K562 (cell line): ENCODE results near the gene PDE11A. TPM values are rescaled to one million over a fixed set of nuclear protein-coding genes. Genes with fewer than 3 reads are reported as not detected.

Experiments used
- EP300 ChIP-seq: IDR thresholded peaks from 2 replicates; pipeline ENCODE4 v1.6.1; 2012; ENCODE audit warnings: low read length, improper control_type of control experiment
- KLF16 ChIP-seq: IDR thresholded peaks from 2 replicates; pipeline ENCODE4 v1.6.1; 2016; ENCODE audit warnings: antibody characterized with exemption
- NFRKB ChIP-seq: fragments of 450-650 bp; IDR thresholded peaks from 2 replicates; pipeline ENCODE4 v1.6.1; 2016; ENCODE audit warnings: low read depth
- SLC30A9 ChIP-seq: fragments of 250-450 bp; sonication (Bioruptor Pico); IDR thresholded peaks from 2 replicates; pipeline ENCODE4 v1.8.0; 2022; ENCODE audit warnings: mild to moderate bottlenecking, moderate library complexity
- SMC3 ChIP-seq: conservative IDR thresholded peaks from 2 replicates; pipeline ENCODE4 v1.6.1; 2011; ENCODE audit warnings: low read depth, low read length, improper control_type of control experiment; ENCODE audit not compliant: insufficient read depth
- ZFP30 ChIP-seq: fragments of 250-450 bp; sonication (Bioruptor Pico); IDR thresholded peaks from 2 replicates; pipeline ENCODE4 v1.8.0; 2022; ENCODE audit warnings: moderate library complexity, mild to moderate bottlenecking, inconsistent platforms, borderline replicate concordance
- ZNF431 ChIP-seq: sonication (generic); formaldehyde crosslinking; IDR thresholded peaks from 2 replicates; pipeline ENCODE4 v1.8.0; 2022; ENCODE audit warnings: mild to moderate bottlenecking, missing genetic modification reagents
- ZNF57 ChIP-seq: fragments of 450-650 bp; formaldehyde crosslinking; IDR thresholded peaks from 2 replicates; pipeline ENCODE4 v1.4.0; 2020; ENCODE audit warnings: mild to moderate bottlenecking, moderate library complexity
- polyA plus RNA-seq, 8 experiments: library from polyadenylated mRNA; depleted of rRNA in 4 of 8; stranded (reverse) in 5 of 8; unstranded in 3 of 8; fragments of >200 nt; fragmentation: Nextera tagmentation in 2 of 8; fragmentation: Illumina TruSeq in 1 of 8; extraction: Ambion mirVana in 2 of 8; extraction: Trizol in 1 of 8; gene quantifications; 2 replicates each; pipeline versions ENCODE4 v1.2.1 to v1.2.3, GENCODE V29; 2011 to 2014; ENCODE audit warnings: inconsistent platforms in 1 of 8, missing spikeins in 1 of 8
- total RNA-seq, 7 experiments: library from RNA; depleted of rRNA in 6 of 7; stranded (reverse); fragments of >200 nt in 6 of 7; fragmentation: Illumina TruSeq in 2 of 7; extraction: Trizol in 2 of 7; gene quantifications; 2 replicates each; pipeline versions ENCODE4 v1.2.1 to v1.2.3, GENCODE V29; 2011 to 2021; ENCODE audit warnings: low replicate concordance in 1 of 7
- TF ChIP-seq, protein P1 (sequence below): fragments of 450-650 bp; IDR thresholded peaks from 2 replicates; pipeline ENCODE4 v1.6.1; 2016; ENCODE audit warnings: low read depth
- TF ChIP-seq, protein P2 (sequence below): IDR thresholded peaks from 2 replicates; pipeline ENCODE4 v1.6.1; 2012; ENCODE audit warnings: low read depth, low read length, improper control_type of control experiment, borderline replicate concordance
- TF ChIP-seq, protein P3 (sequence below): IDR thresholded peaks from 2 replicates; pipeline ENCODE4 v1.6.1; 2011; ENCODE audit not compliant: insufficient read length; ENCODE audit errors: extremely low read depth
- TF ChIP-seq, protein P4 (sequence below), 2 experiments: fragments of 200-800 bp in 1 of 2; sonication (Bioruptor generic) in 1 of 2; sonication (generic) in 1 of 2; formaldehyde crosslinking in 1 of 2; IDR thresholded peaks in 1 of 2; conservative IDR thresholded peaks in 1 of 2; 2 replicates each; pipeline versions ENCODE4 v1.5.0 to v1.6.1; 2016 to 2020; ENCODE audit warnings: missing compliant biosample characterization in 1 of 2, missing genetic modification characterization in 1 of 2, missing genetic modification reagents in 1 of 2
- TF ChIP-seq, protein P5 (sequence below): sonication (generic); formaldehyde crosslinking; IDR thresholded peaks from 2 replicates; pipeline ENCODE4 v1.8.1; 2023; ENCODE audit warnings: mild to moderate bottlenecking, missing genetic modification reagents

Gene PDE11A
- total and polyA plus RNA-seq, 9 of the 15 experiments (the other 6 are each of a cell fraction or from before 2014, with no cell fraction given) = 3.2 to 22.1 (median 5.7) TPM

DNA sequence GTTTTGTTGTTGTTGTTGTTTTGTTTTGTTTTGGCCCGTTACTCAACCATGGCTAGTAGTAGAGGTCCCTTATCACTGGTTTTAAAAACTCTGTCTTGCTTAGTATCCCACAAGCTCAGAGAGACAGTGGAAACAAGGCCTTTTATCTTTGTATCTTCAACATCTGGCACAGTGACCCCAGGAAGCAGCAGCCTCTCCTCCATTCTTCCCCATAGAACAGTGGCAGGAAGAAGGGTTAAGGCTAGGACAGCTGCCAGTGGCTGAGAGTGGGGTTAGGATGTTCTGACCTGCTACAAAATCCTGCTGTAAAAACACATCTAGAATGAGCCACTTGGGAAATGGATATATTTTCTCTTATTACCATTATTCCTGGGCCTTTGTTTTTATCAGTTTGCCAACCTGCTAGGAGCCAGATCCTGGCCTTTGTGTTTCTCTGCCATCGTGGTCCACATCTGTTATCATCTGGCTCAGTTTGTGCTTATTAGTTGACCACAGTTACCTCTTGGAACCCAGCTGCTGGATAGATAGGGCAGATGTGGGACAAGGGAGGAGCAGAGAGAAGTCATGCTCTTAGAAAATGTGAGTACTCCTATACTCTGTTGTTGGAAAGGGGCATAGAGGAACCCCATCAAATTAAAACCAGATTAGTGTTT lies 433.2 kb downstream of the PDE11A start (continued):
- TF ChIP-seq, protein P1, sequence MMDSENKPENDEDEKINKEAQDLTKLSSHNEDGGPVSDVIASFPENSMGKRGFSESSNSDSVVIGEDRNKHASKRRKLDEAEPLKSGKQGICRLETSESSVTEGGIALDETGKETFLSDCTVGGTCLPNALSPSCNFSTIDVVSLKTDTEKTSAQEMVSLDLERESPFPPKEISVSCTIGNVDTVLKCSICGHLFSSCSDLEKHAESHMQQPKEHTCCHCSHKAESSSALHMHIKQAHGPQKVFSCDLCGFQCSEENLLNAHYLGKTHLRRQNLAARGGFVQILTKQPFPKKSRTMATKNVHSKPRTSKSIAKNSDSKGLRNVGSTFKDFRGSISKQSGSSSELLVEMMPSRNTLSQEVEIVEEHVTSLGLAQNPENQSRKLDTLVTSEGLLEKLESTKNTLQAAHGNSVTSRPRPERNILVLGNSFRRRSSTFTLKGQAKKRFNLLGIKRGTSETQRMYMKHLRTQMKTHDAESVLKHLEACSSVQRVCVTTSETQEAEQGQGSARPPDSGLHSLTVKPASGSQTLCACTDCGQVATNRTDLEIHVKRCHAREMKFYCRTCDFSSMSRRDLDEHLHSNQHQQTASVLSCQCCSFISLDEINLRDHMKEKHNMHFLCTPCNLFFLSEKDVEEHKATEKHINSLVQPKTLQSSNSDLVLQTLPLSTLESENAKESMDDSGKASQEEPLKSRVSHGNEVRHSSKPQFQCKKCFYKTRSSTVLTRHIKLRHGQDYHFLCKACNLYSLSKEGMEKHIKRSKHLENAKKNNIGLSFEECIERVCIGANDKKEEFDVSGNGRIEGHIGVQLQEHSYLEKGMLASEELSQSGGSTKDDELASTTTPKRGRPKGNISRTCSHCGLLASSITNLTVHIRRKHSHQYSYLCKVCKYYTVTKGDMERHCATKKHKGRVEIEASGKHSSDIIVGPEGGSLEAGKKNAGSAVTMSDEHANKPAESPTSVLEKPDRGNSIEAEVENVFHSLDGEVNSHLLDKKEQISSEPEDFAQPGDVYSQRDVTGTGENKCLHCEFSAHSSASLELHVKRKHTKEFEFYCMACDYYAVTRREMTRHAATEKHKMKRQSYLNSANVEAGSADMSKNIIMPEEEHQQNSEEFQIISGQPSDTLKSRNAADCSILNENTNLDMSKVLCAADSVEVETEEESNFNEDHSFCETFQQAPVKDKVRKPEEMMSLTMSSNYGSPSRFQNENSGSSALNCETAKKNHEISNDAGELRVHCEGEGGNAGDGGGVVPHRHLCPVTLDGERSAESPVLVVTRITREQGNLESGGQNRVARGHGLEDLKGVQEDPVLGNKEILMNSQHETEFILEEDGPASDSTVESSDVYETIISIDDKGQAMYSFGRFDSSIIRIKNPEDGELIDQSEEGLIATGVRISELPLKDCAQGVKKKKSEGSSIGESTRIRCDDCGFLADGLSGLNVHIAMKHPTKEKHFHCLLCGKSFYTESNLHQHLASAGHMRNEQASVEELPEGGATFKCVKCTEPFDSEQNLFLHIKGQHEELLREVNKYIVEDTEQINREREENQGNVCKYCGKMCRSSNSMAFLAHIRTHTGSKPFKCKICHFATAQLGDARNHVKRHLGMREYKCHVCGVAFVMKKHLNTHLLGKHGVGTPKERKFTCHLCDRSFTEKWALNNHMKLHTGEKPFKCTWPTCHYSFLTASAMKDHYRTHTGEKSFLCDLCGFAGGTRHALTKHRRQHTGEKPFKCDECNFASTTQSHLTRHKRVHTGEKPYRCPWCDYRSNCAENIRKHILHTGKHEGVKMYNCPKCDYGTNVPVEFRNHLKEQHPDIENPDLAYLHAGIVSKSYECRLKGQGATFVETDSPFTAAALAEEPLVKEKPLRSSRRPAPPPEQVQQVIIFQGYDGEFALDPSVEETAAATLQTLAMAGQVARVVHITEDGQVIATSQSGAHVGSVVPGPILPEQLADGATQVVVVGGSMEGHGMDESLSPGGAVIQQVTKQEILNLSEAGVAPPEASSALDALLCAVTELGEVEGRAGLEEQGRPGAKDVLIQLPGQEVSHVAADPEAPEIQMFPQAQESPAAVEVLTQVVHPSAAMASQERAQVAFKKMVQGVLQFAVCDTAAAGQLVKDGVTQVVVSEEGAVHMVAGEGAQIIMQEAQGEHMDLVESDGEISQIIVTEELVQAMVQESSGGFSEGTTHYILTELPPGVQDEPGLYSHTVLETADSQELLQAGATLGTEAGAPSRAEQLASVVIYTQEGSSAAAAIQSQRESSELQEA = no peak
- TF ChIP-seq, protein P2, sequence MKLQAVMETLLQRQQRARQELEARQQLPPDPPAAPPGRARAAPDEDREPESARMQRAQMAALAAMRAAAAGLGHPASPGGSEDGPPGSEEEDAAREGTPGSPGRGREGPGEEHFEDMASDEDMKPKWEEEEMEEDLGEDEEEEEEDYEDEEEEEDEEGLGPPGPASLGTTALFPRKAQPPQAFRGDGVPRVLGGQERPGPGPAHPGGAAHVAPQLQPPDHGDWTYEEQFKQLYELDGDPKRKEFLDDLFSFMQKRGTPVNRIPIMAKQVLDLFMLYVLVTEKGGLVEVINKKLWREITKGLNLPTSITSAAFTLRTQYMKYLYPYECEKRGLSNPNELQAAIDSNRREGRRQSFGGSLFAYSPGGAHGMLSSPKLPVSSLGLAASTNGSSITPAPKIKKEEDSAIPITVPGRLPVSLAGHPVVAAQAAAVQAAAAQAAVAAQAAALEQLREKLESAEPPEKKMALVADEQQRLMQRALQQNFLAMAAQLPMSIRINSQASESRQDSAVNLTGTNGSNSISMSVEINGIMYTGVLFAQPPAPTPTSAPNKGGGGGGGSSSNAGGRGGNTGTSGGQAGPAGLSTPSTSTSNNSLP = no peak
- TF ChIP-seq KLF16 (peak; percentile 95), SMC3 (no peak), SLC30A9 (CRISPR knock-in tag) (no peak), ZNF431 (no peak), ZFP30 (CRISPR knock-in tag) (no peak), NFRKB (no peak), EP300 (peak; percentile 65; the same call in 1 of the 2 replicates), ZNF57 (CRISPR knock-in tag) (no peak)
- TF ChIP-seq, protein P3, sequence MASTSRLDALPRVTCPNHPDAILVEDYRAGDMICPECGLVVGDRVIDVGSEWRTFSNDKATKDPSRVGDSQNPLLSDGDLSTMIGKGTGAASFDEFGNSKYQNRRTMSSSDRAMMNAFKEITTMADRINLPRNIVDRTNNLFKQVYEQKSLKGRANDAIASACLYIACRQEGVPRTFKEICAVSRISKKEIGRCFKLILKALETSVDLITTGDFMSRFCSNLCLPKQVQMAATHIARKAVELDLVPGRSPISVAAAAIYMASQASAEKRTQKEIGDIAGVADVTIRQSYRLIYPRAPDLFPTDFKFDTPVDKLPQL = no peak
- TF ChIP-seq, protein P4, sequence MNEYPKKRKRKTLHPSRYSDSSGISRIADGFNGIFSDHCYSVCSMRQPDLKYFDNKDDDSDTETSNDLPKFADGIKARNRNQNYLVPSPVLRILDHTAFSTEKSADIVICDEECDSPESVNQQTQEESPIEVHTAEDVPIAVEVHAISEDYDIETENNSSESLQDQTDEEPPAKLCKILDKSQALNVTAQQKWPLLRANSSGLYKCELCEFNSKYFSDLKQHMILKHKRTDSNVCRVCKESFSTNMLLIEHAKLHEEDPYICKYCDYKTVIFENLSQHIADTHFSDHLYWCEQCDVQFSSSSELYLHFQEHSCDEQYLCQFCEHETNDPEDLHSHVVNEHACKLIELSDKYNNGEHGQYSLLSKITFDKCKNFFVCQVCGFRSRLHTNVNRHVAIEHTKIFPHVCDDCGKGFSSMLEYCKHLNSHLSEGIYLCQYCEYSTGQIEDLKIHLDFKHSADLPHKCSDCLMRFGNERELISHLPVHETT (CRISPR knock-in tag; conservative IDR thresholded peaks at IDR 0.05 in 1 of 2, IDR thresholded peaks at IDR 0.05 in 1 of 2) = peak in 1 of 2 experiments; percentile 79; a peak in 2 of 4 replicates
- TF ChIP-seq, protein P5, sequence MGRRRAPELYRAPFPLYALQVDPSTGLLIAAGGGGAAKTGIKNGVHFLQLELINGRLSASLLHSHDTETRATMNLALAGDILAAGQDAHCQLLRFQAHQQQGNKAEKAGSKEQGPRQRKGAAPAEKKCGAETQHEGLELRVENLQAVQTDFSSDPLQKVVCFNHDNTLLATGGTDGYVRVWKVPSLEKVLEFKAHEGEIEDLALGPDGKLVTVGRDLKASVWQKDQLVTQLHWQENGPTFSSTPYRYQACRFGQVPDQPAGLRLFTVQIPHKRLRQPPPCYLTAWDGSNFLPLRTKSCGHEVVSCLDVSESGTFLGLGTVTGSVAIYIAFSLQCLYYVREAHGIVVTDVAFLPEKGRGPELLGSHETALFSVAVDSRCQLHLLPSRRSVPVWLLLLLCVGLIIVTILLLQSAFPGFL (CRISPR knock-in tag) = no peak; the same call in 1 of the 2 replicates
